GM23338 (cell line): ENCODE data around the gene PHYKPL. TPM values are rescaled to one million over a fixed set of nuclear protein-coding genes. Genes with fewer than 3 reads are reported as not detected.

Experiments
- ATAC-seq: fragments of 200-7000 bp; cut with Tn5 transposase; 3 replicates; pipeline ENCODE4 v1.9.1; 2020
- DNase-seq: peaks from one replicate; pipeline ENCODE4 v3.0.0-alpha.2; 2015; ENCODE audit warnings: low spot score
- H2AFZ ChIP-seq: fragments of 200-600 bp; sonication (generic); 2 replicates; pipeline ENCODE4 v1.8.0; 2016; ENCODE audit warnings: antibody characterized with exemption, mild to moderate bottlenecking, moderate library complexity
- H3F3A ChIP-seq: fragments of 200-600 bp; sonication (generic); replicated peaks from 2 replicates; pipeline ENCODE4 v1.8.0; 2017; ENCODE audit warnings: antibody characterized with exemption, mixed run types, low read depth
- H3K27ac ChIP-seq: fragments of 200-600 bp; sonication (generic); 2 replicates; pipeline ENCODE4 v1.6.1; 2016; ENCODE audit warnings: low read depth
- H3K27me3 ChIP-seq: fragments of 200-600 bp; sonication (generic); 2 replicates; pipeline ENCODE4 v1.8.0; 2016; ENCODE audit warnings: mild to moderate bottlenecking, mixed run types, moderate library complexity; ENCODE audit not compliant: insufficient read depth
- H3K36me3 ChIP-seq: fragments of 200-600 bp; sonication (generic); 2 replicates; pipeline ENCODE4 v1.8.0; 2016; ENCODE audit warnings: mild to moderate bottlenecking; ENCODE audit not compliant: insufficient read depth
- H3K4me1 ChIP-seq: fragments of 200-600 bp; sonication (generic); 2 replicates; pipeline ENCODE4 v1.8.0; 2016; ENCODE audit warnings: mild to moderate bottlenecking, moderate library complexity; ENCODE audit not compliant: insufficient read depth
- H3K4me2 ChIP-seq: fragments of 200-600 bp; sonication (generic); 2 replicates; pipeline ENCODE4 v1.7.1; 2017; ENCODE audit warnings: mixed run types
- H3K4me3 ChIP-seq: fragments of 200-600 bp; sonication (generic); 2 replicates; pipeline ENCODE4 v1.6.1; 2016; ENCODE audit warnings: mixed run types
- H3K79me2 ChIP-seq: fragments of 200-600 bp; sonication (generic); replicated peaks from 2 replicates; pipeline ENCODE4 v1.8.0; 2017; ENCODE audit warnings: mild to moderate bottlenecking; ENCODE audit not compliant: insufficient read depth
- H3K9me2 ChIP-seq: fragments of 200-600 bp; sonication (generic); 2 replicates; pipeline ENCODE4 v1.8.0; 2017; ENCODE audit not compliant: insufficient read depth
- H4K20me1 ChIP-seq: fragments of 200-600 bp; sonication (generic); replicated peaks from 2 replicates; pipeline ENCODE4 v1.8.0; 2017; ENCODE audit warnings: mild to moderate bottlenecking; ENCODE audit not compliant: insufficient read depth
- H3K27ac Mint-ChIP-seq: 2 replicates; pipeline ENCODE4 v1.8.0; 2020; ENCODE audit warnings: inconsistent platforms, mild to moderate bottlenecking, moderate library complexity, mixed read lengths
- H3K27me3 Mint-ChIP-seq: 3 replicates; pipeline ENCODE4 v1.8.0; 2022; ENCODE audit warnings: low read depth, mild to moderate bottlenecking, moderate library complexity, mixed read lengths, inconsistent platforms; ENCODE audit not compliant: insufficient read depth, poor library complexity
- H3K36me3 Mint-ChIP-seq: 3 replicates; pipeline ENCODE4 v1.8.0; 2021; ENCODE audit warnings: low read depth, mild to moderate bottlenecking, inconsistent platforms, moderate library complexity, mixed read lengths
- H3K4me1 Mint-ChIP-seq: 3 replicates; pipeline ENCODE4 v1.8.0; 2020; ENCODE audit warnings: mild to moderate bottlenecking, inconsistent platforms, mixed read lengths
- H3K4me3 Mint-ChIP-seq: 3 replicates; pipeline ENCODE4 v1.8.0; 2021; ENCODE audit warnings: moderate library complexity, mild to moderate bottlenecking, inconsistent platforms, mixed read lengths
- H3K9me3 Mint-ChIP-seq: 3 replicates; pipeline ENCODE4 v1.8.0; 2020; ENCODE audit warnings: moderate library complexity, mild to moderate bottlenecking, inconsistent platforms, mixed read lengths
- CREB1 ChIP-seq: fragments of 250-450 bp; sonication (Bioruptor Pico); IDR thresholded peaks from 2 replicates; pipeline ENCODE4 v1.5.0; 2020; ENCODE audit warnings: low read depth, mild to moderate bottlenecking, moderate library complexity
- CTCF ChIP-seq, 2 experiments: fragments of 200-600 bp in 1 of 2; sonication (generic) in 1 of 2; conservative IDR thresholded peaks; 2 replicates each; pipeline versions ENCODE4 v1.5.1 to v1.6.1; 2016 to 2017; ENCODE audit warnings: antibody characterized with exemption in 2 of 2, low read depth in 2 of 2, mild to moderate bottlenecking in 2 of 2, moderate library complexity in 1 of 2
- ETS1 ChIP-seq: IDR thresholded peaks from 2 replicates; pipeline ENCODE4 v1.6.1; 2016; ENCODE audit warnings: antibody characterized with exemption
- EZH2phosphoT487 ChIP-seq: fragments of 200-600 bp; sonication (generic); IDR thresholded peaks from one replicate; pipeline ENCODE4 v1.8.1; 2018; ENCODE audit warnings: antibody characterized with exemption; ENCODE audit not compliant: unreplicated experiment
- JUNB ChIP-seq: IDR thresholded peaks from one replicate; pipeline ENCODE4 v1.6.1; 2016; ENCODE audit warnings: antibody characterized with exemption; ENCODE audit not compliant: unreplicated experiment
- POLR2AphosphoS5 ChIP-seq: IDR thresholded peaks from 2 replicates; pipeline ENCODE4 v1.6.1; 2016; ENCODE audit warnings: antibody characterized with exemption, low read depth
- REST ChIP-seq: IDR thresholded peaks from one replicate; pipeline ENCODE4 v1.6.1; 2018; ENCODE audit warnings: antibody characterized with exemption; ENCODE audit not compliant: unreplicated experiment
- ZNF114 ChIP-seq: fragments of 250-450 bp; sonication (Bioruptor Pico); IDR thresholded peaks from 2 replicates; pipeline ENCODE4 v1.5.0; 2020; ENCODE audit warnings: mild to moderate bottlenecking, moderate library complexity
- polyA plus RNA-seq: library from polyadenylated mRNA; unstranded; fragments of >200 nt; fragmentation: Nextera tagmentation; extraction: Ambion mirVana; gene quantifications from 2 replicates; pipeline ENCODE4 v1.2.1, GENCODE V29; 2016
- total RNA-seq: library from RNA; depleted of rRNA; stranded (reverse); fragments of >200 nt; shearing (Covaris generic); gene quantifications from 2 replicates; pipeline ENCODE4 v1.2.3, GENCODE V29; 2014

Gene PHYKPL
- total and polyA plus RNA-seq, 2 experiments from 2014 or later, result 15.9 to 20.8 TPM

GRCh38 chr5:178279026-178279722, 46.6 kb upstream of the PHYKPL start:
- DNase-seq (no peak), ATAC-seq (no peak)
- Histone ChIP-seq H3K27me3 (no peaks in the 10 kb centered on the region), H3F3A (no peaks in the 10 kb centered on the region), H3K27ac (no peak overlapping the region), H3K9me2 (no peaks in the 10 kb centered on the region), H3K36me3 (no peaks in the 10 kb centered on the region), H2AFZ (peak overlapping the region; percentile 47; the same call in 1 of the 2 replicates), H3K79me2 (no peaks in the 10 kb centered on the region), H3K4me3 (no peak overlapping the region), H3K4me2 (no peak overlapping the region), H3K4me1 (no peaks in the 10 kb centered on the region), H4K20me1 (no peaks in the 10 kb centered on the region)
- no peak overlapping the region for H3K27ac Mint-ChIP-seq
- H3K36me3 Mint-ChIP-seq, result no peaks in the 10 kb centered on the region
- peaks cover 6% of the 10 kb centered on the region for H3K4me1 Mint-ChIP-seq
- peaks cover 5% of the 10 kb centered on the region; the same call in 2 of the 3 replicates for H3K9me3 Mint-ChIP-seq
- H3K4me3 Mint-ChIP-seq, result no peak overlapping the region
- H3K27me3 Mint-ChIP-seq, result peaks cover 21% of the 10 kb centered on the region
- TF ChIP-seq ETS1, result no peak
- TF ChIP-seq CREB1 (CRISPR knock-in tag), result no peak
- TF ChIP-seq ZNF114 (CRISPR knock-in tag), result no peak
- no peak for TF ChIP-seq JUNB
- no peak for TF ChIP-seq EZH2phosphoT487

- ATAC-seq (no peak), DNase-seq (no peak)
- Histone ChIP-seq H3K9me2 (no peaks in the 10 kb centered on the region), H3K27ac (no peak overlapping the region), H3F3A (no peaks in the 10 kb centered on the region), H4K20me1 (no peaks in the 10 kb centered on the region), H2AFZ (no peak overlapping the region), H3K27me3 (no peaks in the 10 kb centered on the region), H3K79me2 (no peaks in the 10 kb centered on the region), H3K4me2 (no peak overlapping the region), H3K4me3 (no peak overlapping the region), H3K4me1 (no peaks in the 10 kb centered on the region), H3K36me3 (no peaks in the 10 kb centered on the region)
- Mint-ChIP-seq H3K27ac (no peak overlapping the region), H3K4me1 (peaks cover 6% of the 10 kb centered on the region), H3K4me3 (no peak overlapping the region), H3K9me3 (peaks cover 2% of the 10 kb centered on the region; the same call in 2 of the 3 replicates), H3K36me3 (no peaks in the 10 kb centered on the region), H3K27me3 (peaks cover 21% of the 10 kb centered on the region)
- TF ChIP-seq CTCF (conservative IDR thresholded peaks at IDR 0.05; ENCODE audit: low read depth in 2 of 2) (no peak), EZH2phosphoT487 (no peak), JUNB (no peak), POLR2AphosphoS5 (no peak), ETS1 (no peak), REST (no peak), ZNF114 (CRISPR knock-in tag) (no peak)
Observed at GRCh38 chr5:178278358-178279023, 45.9 kb upstream of the PHYKPL start.
